Omental fat pad (tissue), 4 donors: ENCODE measurements around the gene ADNP. TPM values are rescaled to one million over a fixed set of nuclear protein-coding genes. Genes with fewer than 3 reads are reported as not detected.

Experiments used
- ATAC-seq: fragments of 150-250 bp; one replicate; pipeline ENCODE4 v1.9.1; 2016; ENCODE audit warnings: mild to moderate bottlenecking, moderate library complexity; ENCODE audit not compliant: low FRiP score
- DNase-seq: peaks from one replicate; pipeline ENCODE4 v3.0.0-alpha.2; 2019; ENCODE audit warnings: low spot score
- total RNA-seq, 4 donors: library from RNA; depleted of rRNA; stranded (reverse); fragments of >200 nt; gene quantifications; one replicate each; pipeline ENCODE4 v1.1.0, GENCODE V29; 2016
- TF ChIP-seq, protein P1 (sequence below), 3 donors: fragments of 450-650 bp; IDR thresholded peaks; one replicate each; pipeline ENCODE4 v1.5.1; 2016 to 2017; ENCODE audit warnings: antibody characterized with exemption in 3 of 3, mild to moderate bottlenecking in 3 of 3, moderate library complexity in 2 of 3

Gene ADNP
- total RNA-seq, 4 donors from 2014 or later: 42.2 to 65.9 (median 47.3) TPM

DNA sequence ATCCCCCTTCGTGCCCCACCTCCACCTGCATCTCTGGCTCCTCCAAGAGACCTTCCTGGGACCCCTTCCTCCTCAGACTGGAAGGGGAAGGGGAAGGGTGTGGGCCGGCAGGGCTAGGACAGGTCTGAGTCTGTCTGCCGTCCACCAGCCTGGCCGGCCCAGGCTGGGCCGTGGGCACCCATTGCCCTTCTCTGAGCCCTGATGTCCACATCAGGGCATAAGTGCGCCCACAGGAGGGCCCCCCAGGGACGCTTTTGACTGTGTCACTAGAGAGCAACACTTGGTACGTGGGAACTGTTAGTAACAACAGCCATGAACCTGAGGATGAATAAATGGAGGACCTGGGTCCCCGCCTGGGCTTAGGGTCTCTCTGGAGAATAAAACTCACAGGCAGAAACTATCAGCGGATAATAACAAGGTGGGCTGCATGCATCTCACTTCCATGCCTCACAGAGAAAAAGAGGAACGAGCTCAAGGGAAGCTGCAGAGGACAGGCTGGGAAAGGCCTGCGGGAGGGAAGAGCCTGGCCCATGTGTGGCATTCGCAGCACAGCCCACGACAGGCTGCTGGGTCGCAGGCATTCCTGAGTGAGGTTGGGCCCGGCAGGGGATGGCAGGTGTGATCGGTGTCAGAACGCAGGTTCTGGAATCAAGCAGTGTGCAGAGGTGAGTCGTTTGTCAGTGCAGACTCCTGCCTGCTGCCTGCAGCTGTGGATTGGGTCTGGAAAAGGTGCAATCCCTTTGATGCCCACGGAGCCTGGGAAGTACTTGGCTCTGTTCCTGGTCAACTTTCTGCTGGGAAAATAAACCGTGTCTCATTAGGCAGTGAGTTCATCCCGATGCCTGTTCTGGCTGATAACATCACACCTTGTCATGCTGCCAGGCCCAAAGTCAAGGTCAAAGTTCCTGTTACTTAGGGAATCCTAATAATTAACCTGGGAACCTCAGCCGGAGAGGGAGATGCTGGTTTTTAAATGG is 75.5 kb downstream of the ADNP start:
- no peak for ATAC-seq
- TF ChIP-seq, protein P1, sequence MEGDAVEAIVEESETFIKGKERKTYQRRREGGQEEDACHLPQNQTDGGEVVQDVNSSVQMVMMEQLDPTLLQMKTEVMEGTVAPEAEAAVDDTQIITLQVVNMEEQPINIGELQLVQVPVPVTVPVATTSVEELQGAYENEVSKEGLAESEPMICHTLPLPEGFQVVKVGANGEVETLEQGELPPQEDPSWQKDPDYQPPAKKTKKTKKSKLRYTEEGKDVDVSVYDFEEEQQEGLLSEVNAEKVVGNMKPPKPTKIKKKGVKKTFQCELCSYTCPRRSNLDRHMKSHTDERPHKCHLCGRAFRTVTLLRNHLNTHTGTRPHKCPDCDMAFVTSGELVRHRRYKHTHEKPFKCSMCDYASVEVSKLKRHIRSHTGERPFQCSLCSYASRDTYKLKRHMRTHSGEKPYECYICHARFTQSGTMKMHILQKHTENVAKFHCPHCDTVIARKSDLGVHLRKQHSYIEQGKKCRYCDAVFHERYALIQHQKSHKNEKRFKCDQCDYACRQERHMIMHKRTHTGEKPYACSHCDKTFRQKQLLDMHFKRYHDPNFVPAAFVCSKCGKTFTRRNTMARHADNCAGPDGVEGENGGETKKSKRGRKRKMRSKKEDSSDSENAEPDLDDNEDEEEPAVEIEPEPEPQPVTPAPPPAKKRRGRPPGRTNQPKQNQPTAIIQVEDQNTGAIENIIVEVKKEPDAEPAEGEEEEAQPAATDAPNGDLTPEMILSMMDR (IDR thresholded peaks at IDR 0.05): no peak
- no peak for DNase-seq

DNA sequence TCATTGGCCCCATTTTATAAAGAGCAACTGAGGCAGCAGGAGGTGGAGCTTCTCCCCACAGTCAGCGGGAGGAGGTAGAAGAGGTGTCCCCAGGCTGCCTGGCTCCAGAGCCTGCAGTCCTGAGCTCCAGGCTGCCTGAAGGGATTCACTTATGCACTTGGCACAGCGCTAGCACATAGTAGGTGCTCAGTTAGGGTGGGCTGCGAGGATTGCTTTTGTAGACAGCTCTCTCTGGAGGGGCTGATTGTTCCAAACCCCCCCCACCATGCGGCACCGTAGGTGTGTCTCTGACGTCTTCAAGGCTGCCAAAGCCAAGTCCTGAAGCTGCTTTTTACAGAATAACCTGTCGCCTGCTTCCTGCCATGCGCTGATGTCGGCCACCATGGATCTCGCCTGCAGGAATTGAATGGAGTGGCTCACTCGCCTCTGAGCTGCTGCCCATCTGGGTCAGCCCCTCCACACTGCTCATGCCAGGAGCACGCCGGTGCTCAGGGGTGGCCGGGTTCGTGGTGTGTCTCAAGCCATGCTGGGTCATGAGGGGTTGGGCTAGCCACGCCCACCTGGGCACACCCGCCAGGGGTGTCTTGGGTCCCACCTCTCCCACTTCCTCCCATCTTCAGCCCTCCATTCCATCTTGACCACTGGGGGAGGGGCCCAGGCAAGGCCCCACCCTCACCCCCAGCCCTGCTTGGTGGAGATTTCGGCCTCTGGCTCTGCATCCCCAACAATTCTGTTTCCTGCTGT is 76.6 kb downstream of the ADNP start:
- ATAC-seq (no peak), DNase-seq (no peak)
- TF ChIP-seq, protein P1 (IDR thresholded peaks at IDR 0.05): no peak

- DNase-seq: no peak
- no peak for ATAC-seq
- TF ChIP-seq, protein P1 (IDR thresholded peaks at IDR 0.05): no peak
These were observed 79.2 kb downstream of the ADNP start for GRCh38 chr20:50852085-50852484.

DNA sequence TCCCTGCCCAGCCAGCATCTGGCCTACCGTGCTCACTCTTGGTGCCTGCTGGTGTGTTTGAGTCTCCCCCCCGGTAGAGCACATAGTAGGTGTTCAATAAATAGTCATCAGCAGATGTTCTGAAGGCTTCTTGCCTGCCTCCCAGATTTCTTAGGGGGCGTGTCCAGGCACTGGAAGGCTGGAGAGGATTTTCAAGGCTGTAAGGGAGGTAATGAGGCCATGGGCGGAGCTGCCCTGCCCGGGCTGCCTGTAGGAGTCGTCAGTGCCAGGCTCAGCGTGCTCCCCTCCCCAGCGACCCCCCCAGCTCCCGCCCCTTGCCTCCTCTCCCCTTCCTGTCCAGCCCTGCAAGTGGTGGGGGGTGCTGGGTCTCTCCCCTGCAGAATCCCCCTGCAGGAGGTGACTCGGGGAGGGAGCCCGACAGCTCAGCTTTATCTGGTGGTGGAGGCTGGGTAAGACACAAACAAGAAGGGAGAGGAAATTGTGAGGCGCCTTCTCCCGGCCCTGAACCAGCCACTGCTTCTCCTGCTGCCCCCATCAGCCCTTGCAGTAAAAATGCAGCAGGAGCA is 80.4 kb downstream of the ADNP start:
- TF ChIP-seq, protein P1 (IDR thresholded peaks at IDR 0.05): no peak
- ATAC-seq (peak; percentile 19), DNase-seq (no peak)

DNA sequence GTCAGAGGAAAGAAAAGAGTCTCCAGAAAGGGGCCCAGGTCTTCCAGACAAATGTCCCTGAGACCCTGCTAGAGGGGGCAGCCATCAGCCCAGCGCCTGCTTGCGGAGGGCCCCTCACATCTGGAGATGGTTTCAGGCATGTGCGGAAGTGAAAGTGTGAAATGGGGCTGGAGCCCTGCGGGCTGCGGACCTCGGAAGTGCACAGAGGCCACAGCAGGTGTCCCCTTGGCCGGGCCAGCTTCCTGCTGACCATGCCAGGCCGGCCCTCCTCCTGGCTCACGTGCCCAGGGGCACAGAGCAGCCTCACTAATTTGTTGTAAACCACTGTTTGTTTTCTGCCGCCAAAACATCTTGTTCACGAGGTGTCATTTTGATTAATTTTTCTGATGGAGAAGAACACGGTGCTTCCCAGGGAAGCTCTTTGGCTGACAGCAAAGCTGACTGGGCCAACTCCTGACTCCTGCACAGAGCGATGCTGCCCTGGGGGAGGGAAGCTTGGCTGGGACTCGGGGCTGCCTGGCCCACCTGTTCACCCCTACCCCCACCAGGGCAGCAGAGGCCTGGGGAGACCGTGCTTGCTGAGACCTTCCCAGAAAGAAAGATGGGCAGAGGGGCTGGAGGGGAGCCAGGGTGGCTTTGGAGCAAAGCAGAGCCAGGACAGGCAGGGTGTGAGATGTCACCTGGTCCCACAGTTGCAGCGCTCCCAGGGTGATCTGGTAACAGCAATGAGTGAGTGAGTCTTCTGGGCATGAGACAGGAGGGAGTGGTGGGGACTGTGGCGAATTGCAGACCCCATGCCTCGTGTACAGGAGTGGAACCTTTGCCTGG is 82.2 kb downstream of the ADNP start:
- TF ChIP-seq, protein P1 (IDR thresholded peaks at IDR 0.05): no peak
- no peak for DNase-seq
- peak; percentile 60 for ATAC-seq

GRCh38 chr20:50848341-50848808 is 82.9 kb downstream of the ADNP start:
- TF ChIP-seq, protein P1 (IDR thresholded peaks at IDR 0.05): no peak
- ATAC-seq: peak; percentile 42
- no peak for DNase-seq
